PC-3 (cell line): ENCODE data around the gene TNPO1.

Source experiments
- CTCF ChIP-seq: fragments of 300-600 bp; sonication (generic); conservative IDR thresholded peaks from 2 replicates; pipeline ENCODE4 v1.5.1; 2017; ENCODE audit warnings: antibody characterized with exemption, low read depth, mild to moderate bottlenecking, low read length
- EZH2 ChIP-seq: fragments of 300-600 bp; sonication (generic); IDR thresholded peaks from one replicate; pipeline ENCODE4 v1.6.1; 2017; ENCODE audit warnings: antibody characterized with exemption, mild to moderate bottlenecking, low read length; ENCODE audit not compliant: unreplicated experiment

GRCh38 chr5:72790186-72790585 is 26.3 kb upstream of the TNPO1 start:
- no peak for TF ChIP-seq CTCF
- no peak for TF ChIP-seq EZH2
